Measurements from ENCODE around the gene ZSWIM3. TPM values are rescaled to one million over a fixed set of nuclear protein-coding genes. Genes with fewer than 3 reads are reported as not detected.
A peak's percentile ranks its signal among the peaks of the same experiment; 100 is the strongest.
"Not testable (repeated sequence)": the region's sequence is repeated elsewhere in the genome, so short reads cannot be mapped to it uniquely, and the experiment has no call there.

The ZSWIM3 gene
- total and polyA plus RNA-seq, 11 donors: 1.3 to 3.1 (median 2.1) TPM

GRCh38 chr20:45872626-45873025 lies 15.2 kb downstream of the ZSWIM3 start:
- peak in 1 of 4 donors; percentile 58 for ATAC-seq
- intact Hi-C loops (cut with DNase I): no loop called here
- WGBS, 4 donors: 80 to 91% (median 89%) methylated on average over 4 of the region's 4 CpGs
- DNase-seq: no peak
- Histone ChIP-seq H3K4me1 (no peaks in the 10 kb centered on the region), H3K9me3 (no peaks in the 10 kb centered on the region), H3K4me3 (no peak overlapping the region), H3K36me3 (peaks cover 0 to 13% (median 10%) of the 10 kb centered on the region in 9 donors), H3K27ac (no peak overlapping the region), H3K27me3 (no peaks in the 10 kb centered on the region)
- TF ChIP-seq CTCF (IDR thresholded peaks at IDR 0.05) (no peak), POLR2A (IDR thresholded peaks at IDR 0.05) (no peak)

- Histone ChIP-seq H3K27me3 (no peaks in the 10 kb centered on the region), H3K36me3 (peaks cover 0 to 22% (median 18%) of the 10 kb centered on the region in 9 donors), H3K9me3 (no peaks in the 10 kb centered on the region), H3K27ac (no peak overlapping the region), H3K4me3 (no peak overlapping the region), H3K4me1 (peaks cover 0 to 2% (median 0%) of the 10 kb centered on the region in 12 donors)
- DNase-seq (no peak), ATAC-seq (no peak)
- TF ChIP-seq POLR2A (IDR thresholded peaks at IDR 0.05): no peak
- TF ChIP-seq CTCF (IDR thresholded peaks at IDR 0.05): no peak
- intact Hi-C loops (cut with DNase I): no loop called here
- WGBS, 4 donors: 48 to 54% (median 51%) methylated on average over 1 of the region's 1 CpG
Observed at GRCh38 chr20:45873409-45874103, 16.1 kb downstream of the ZSWIM3 start.

- 92 to 95% (median 94%) methylated on average over 10 of the region's 10 CpGs for WGBS, 4 donors
- DNase-seq; ATAC-seq; intact Hi-C loops (cut with DNase I); H3K4me1 ChIP-seq; H3K4me3 ChIP-seq; H3K27me3 ChIP-seq; H3K9me3 ChIP-seq; H3K27ac ChIP-seq: not testable (repeated sequence)
- peaks cover 0 to 27% (median 20%) of the 10 kb centered on the region in 9 donors for H3K36me3 ChIP-seq
Observed at GRCh38 chr20:45874104-45874481, 16.7 kb downstream of the ZSWIM3 start.

GRCh38 chr20:45874576-45874975 lies 17.2 kb downstream of the ZSWIM3 start:
- Histone ChIP-seq H3K4me1 (peaks cover 0 to 2% (median 0%) of the 10 kb centered on the region in 12 donors), H3K9me3 (no peaks in the 10 kb centered on the region), H3K4me3 (no peak overlapping the region), H3K27ac (no peak overlapping the region), H3K36me3 (peaks cover 0 to 28% (median 20%) of the 10 kb centered on the region in 9 donors), H3K27me3 (no peaks in the 10 kb centered on the region)
- no peak for TF ChIP-seq POLR2A (IDR thresholded peaks at IDR 0.05)
- no peak for TF ChIP-seq CTCF (IDR thresholded peaks at IDR 0.05)
- DNase-seq (no peak), ATAC-seq (no peak)
- intact Hi-C loops (cut with DNase I): no loop called here
- 57 to 74% (median 71%) methylated on average over 4 of the region's 4 CpGs for WGBS, 4 donors
